HL-60/S4 treated with retinoic acid at 250 ng/mL for 4 days and 3 days (cell line): ENCODE results near the gene BANF1.
"Not testable (repeated sequence)": the region's sequence is repeated elsewhere in the genome, so short reads cannot be mapped to it uniquely, and the experiment has no call there.

Experiments
- in situ Hi-C: fragments of 300-500 bp; cut with MboI; formaldehyde crosslinking; loops from 2 replicates; pipeline ENCODE4 v1.7.0; 2022; ENCODE audit warnings: low sequenced_read_pairs

Gene BANF1

GRCh38 chr11:66008095-66008467 is 5.8 kb downstream of the BANF1 start:
- in situ Hi-C loops, result no loop called here

- in situ Hi-C loops, result no loop called here
These were observed 6.3 kb downstream of the BANF1 start for GRCh38 chr11:66008468-66009101.

GRCh38 chr11:66010036-66010435 is 7.7 kb downstream of the BANF1 start:
- in situ Hi-C loops, result not testable (repeated sequence)

- in situ Hi-C loops, result no loop called here
These were observed 9.0 kb downstream of the BANF1 start for GRCh38 chr11:66011239-66011784.

GRCh38 chr11:66011785-66012303 is 9.5 kb downstream of the BANF1 start, which contains the start of gene CST6:
TSS of gene CST6 (plus strand) at chr11:66012008. CDS start at chr11:66012045, 37 bp downstream.
- in situ Hi-C loops, result no loop called here

- in situ Hi-C loops, result no loop called here
These were observed 10.2 kb downstream of the BANF1 start for GRCh38 chr11:66012371-66012945.

GRCh38 chr11:66012946-66013761 is 10.9 kb downstream of the BANF1 start:
- in situ Hi-C loops, result no loop called here

- in situ Hi-C loops, result no loop called here
These were observed 11.4 kb downstream of the BANF1 start for GRCh38 chr11:66013762-66014100.

GRCh38 chr11:66014804-66015453 is 12.6 kb downstream of the BANF1 start:
- in situ Hi-C loops, result no loop called here

GRCh38 chr11:66015454-66015881 is 13.2 kb downstream of the BANF1 start:
- in situ Hi-C loops, result no loop called here

GRCh38 chr11:66015936-66016792 is 13.9 kb downstream of the BANF1 start:
- in situ Hi-C loops, result no loop called here

- in situ Hi-C loops, result no loop called here
These were observed 14.5 kb downstream of the BANF1 start for GRCh38 chr11:66016793-66017177.

GRCh38 chr11:66017321-66017720 is 15.0 kb downstream of the BANF1 start:
- in situ Hi-C loops, result no loop called here

GRCh38 chr11:66020212-66020611 is 17.9 kb downstream of the BANF1 start:
- in situ Hi-C loops, result no loop called here

GRCh38 chr11:66020618-66021357 is 18.5 kb downstream of the BANF1 start:
- in situ Hi-C loops, result no loop called here

- in situ Hi-C loops, result no loop called here
These were observed 20.3 kb downstream of the BANF1 start for GRCh38 chr11:66022401-66023185.

GRCh38 chr11:66023186-66023440 is 20.8 kb downstream of the BANF1 start:
- in situ Hi-C loops, result not testable (repeated sequence)

GRCh38 chr11:66026017-66026529 is 23.8 kb downstream of the BANF1 start, which contains the start of gene CATSPER1:
TSS of gene CATSPER1 (minus strand) at chr11:66026479. CDS start at chr11:66026379, 100 bp downstream.
- in situ Hi-C loops, result no loop called here
